ENCODE data around the gene FMR1. TPM values are rescaled to one million over a fixed set of nuclear protein-coding genes. Genes with fewer than 3 reads are reported as not detected.

The FMR1 gene
- total RNA-seq, 4 donors from 2014 or later = 5.2 to 10.1 (median 6.7) TPM

DNA sequence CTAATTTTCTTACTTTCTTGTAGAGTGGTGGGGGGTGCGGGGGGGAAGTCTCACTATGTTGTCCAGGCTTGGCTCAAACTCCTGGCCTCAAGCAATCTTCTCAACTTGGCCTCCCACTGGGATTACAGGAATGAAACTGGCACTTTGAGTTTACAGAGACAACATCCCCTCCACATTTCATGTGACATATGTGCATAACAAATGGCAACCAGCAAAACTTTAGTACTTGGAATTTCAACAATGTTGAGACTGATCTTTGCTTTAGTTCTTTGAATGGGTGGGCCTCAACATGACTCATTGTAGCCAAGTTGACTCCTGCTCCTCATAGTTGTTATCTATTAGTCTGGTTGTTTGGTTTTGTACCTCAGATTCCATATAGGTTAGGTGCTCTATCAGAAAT is 11.4 kb upstream of the FMR1 start:
- ATAC-seq (no peak), DNase-seq (no peak)
- no peak overlapping the region for H3K27ac ChIP-seq
- no peak overlapping the region for H3K4me3 ChIP-seq
- H3K36me3 ChIP-seq = no peaks in the 10 kb centered on the region
- no peaks in the 10 kb centered on the region for H3K27me3 ChIP-seq
- no peaks in the 10 kb centered on the region for H3K4me1 ChIP-seq
- no peak for TF ChIP-seq POLR2A (IDR thresholded peaks at IDR 0.05)
- TF ChIP-seq, protein P1, sequence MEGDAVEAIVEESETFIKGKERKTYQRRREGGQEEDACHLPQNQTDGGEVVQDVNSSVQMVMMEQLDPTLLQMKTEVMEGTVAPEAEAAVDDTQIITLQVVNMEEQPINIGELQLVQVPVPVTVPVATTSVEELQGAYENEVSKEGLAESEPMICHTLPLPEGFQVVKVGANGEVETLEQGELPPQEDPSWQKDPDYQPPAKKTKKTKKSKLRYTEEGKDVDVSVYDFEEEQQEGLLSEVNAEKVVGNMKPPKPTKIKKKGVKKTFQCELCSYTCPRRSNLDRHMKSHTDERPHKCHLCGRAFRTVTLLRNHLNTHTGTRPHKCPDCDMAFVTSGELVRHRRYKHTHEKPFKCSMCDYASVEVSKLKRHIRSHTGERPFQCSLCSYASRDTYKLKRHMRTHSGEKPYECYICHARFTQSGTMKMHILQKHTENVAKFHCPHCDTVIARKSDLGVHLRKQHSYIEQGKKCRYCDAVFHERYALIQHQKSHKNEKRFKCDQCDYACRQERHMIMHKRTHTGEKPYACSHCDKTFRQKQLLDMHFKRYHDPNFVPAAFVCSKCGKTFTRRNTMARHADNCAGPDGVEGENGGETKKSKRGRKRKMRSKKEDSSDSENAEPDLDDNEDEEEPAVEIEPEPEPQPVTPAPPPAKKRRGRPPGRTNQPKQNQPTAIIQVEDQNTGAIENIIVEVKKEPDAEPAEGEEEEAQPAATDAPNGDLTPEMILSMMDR (IDR thresholded peaks at IDR 0.05 in 4 of 5, conservative IDR thresholded peaks at IDR 0.05 in 1 of 5) = no peak
- H3K9me3 ChIP-seq = no peaks in the 10 kb centered on the region
- in situ Hi-C loops (cut with MboI; ENCODE audit: low sequenced_read_pairs in 4 of 4) = loop anchor here in 1 of 4 donors (25.0 kb wide), 1 partner anchor 1737 kb away; the partner anchor contains the start of gene TMEM185A
- intact Hi-C loops (cut with DNase I; ENCODE audit: low total_unique reads) = no loop called here

DNA sequence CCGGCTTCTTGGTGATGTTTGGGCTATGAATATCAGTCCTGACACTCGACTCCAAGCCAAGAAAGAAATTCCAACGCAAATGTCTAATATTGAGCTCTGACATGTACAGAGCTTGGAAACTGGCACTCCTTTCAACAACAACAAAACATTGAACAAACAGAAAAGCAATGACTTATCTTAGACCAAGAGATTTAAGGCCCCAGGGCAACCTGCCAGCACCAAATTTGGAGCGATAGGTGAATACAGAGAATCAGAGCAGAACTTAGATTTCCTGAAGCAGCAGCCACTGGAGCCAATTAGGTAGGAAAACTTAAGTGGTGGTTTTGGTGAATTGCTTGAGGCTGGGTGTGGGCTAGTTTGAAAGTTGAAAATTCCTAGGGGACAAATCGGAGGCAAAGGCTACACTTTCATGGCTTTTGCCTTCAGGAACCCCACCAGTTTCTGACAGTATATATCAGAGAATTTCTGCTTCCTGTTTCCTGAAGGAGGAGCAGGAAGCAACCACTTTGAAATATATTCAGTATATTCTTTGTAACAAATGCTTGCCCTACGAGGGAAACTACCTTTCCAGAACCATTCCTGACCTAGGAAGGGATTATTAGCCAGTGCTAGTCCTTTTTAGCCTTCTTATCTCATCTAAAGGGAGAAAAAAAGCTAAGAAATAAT is 10.1 kb upstream of the FMR1 start:
- H3K9me3 ChIP-seq = no peaks in the 10 kb centered on the region
- no peak overlapping the region for H3K4me3 ChIP-seq
- TF ChIP-seq POLR2A (IDR thresholded peaks at IDR 0.05) = no peak
- TF ChIP-seq, protein P1 (IDR thresholded peaks at IDR 0.05 in 4 of 5, conservative IDR thresholded peaks at IDR 0.05 in 1 of 5) = no peak
- no peaks in the 10 kb centered on the region for H3K27me3 ChIP-seq
- ATAC-seq (no peak), DNase-seq (no peak)
- H3K36me3 ChIP-seq = no peaks in the 10 kb centered on the region
- H3K27ac ChIP-seq = no peak overlapping the region
- in situ Hi-C loops (cut with MboI; ENCODE audit: low sequenced_read_pairs in 4 of 4) = loop anchor here in 1 of 4 donors (25.0 kb wide), 1 partner anchor 1736 kb away; the partner anchor contains the start of gene TMEM185A
- no peaks in the 10 kb centered on the region for H3K4me1 ChIP-seq
- intact Hi-C loops (cut with DNase I; ENCODE audit: low total_unique reads) = no loop called here

DNA sequence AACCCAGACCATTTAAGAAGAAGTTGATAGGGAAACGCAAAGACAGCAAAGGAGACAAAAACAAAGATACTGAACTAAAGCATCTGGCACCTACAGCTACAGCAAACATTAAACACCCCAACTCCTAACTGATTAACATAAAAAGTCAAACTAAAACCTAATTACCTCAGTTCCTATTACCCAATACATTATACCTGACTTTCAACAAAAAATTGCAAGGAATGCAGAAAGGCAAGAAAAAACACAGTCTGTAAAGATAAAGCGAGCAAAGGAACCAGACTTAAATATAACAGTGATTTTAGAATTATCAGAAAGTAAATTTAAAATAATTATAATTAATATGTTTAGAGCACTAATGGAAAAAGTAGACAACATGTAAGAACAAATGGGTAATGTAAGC is 9.4 kb upstream of the FMR1 start:
- Histone ChIP-seq H3K4me1 (no peaks in the 10 kb centered on the region), H3K27ac (no peak overlapping the region), H3K27me3 (no peaks in the 10 kb centered on the region), H3K9me3 (no peaks in the 10 kb centered on the region), H3K4me3 (no peak overlapping the region), H3K36me3 (no peaks in the 10 kb centered on the region)
- DNase-seq (no peak), ATAC-seq (no peak)
- in situ Hi-C loops (cut with MboI; ENCODE audit: low sequenced_read_pairs in 4 of 4) (loop anchor here in 1 of 4 donors (25.0 kb wide), 1 partner anchor 1735 kb away; the partner anchor contains the start of gene TMEM185A), intact Hi-C loops (cut with DNase I; ENCODE audit: low total_unique reads) (no loop called here)
- TF ChIP-seq, protein P1 (IDR thresholded peaks at IDR 0.05 in 4 of 5, conservative IDR thresholded peaks at IDR 0.05 in 1 of 5) = no peak
- no peak for TF ChIP-seq POLR2A (IDR thresholded peaks at IDR 0.05)

DNA sequence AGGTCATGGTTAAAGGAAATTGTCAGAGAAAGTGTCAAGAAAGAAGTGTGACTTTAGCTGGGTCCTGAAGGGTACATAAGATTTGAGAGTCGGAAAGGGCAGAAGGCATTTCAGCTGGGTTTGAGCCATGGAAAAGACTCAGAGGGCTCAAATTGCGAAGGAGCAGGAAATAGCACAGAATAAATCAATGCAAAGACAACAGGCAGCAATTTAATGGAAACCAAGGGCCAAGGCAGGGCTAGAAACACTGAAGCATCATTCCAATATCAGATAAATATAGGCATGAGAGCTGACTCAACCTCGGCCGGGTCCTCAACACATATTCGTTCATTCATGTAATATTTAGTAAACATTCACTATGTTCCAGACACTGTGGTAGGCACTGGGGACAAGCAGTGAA is 3.6 kb upstream of the FMR1 start:
- no peak for DNase-seq

More for the DNA sequence above, 3.6 kb upstream of the FMR1 start:
- intact Hi-C loops (cut with DNase I; ENCODE audit: low total_unique reads) = no loop called here
- no peak for ATAC-seq
- Histone ChIP-seq H3K27ac (no peak overlapping the region), H3K4me1 (peaks cover 0 to 7% of the 10 kb centered on the region in 2 donors), H3K27me3 (no peaks in the 10 kb centered on the region), H3K36me3 (no peaks in the 10 kb centered on the region), H3K4me3 (no peak overlapping the region), H3K9me3 (no peaks in the 10 kb centered on the region)
- in situ Hi-C loops (cut with MboI; ENCODE audit: low sequenced_read_pairs in 4 of 4) = loop anchor here in 1 of 4 donors (25.0 kb wide), 1 partner anchor 1729 kb away; the partner anchor contains the start of gene TMEM185A
- TF ChIP-seq, protein P1 (IDR thresholded peaks at IDR 0.05 in 4 of 5, conservative IDR thresholded peaks at IDR 0.05 in 1 of 5) = no peak
- no peak for TF ChIP-seq POLR2A (IDR thresholded peaks at IDR 0.05)

Measured in gastrocnemius medialis (tissue), 4 donors.